ENCODE data around the gene CPE.

The CPE gene

GRCh38 chr4:165515201-165515600, 136.4 kb downstream of the CPE start:
- TF ChIP-seq EZH2phosphoT487 (IDR thresholded peaks at IDR 0.05; ENCODE audit: borderline replicate concordance, low read length), result no peak
- TF ChIP-seq CTCF (IDR thresholded peaks at IDR 0.05; ENCODE audit: low read depth, low read length, poor library complexity, severe bottlenecking), result no peak
- no peaks in the 10 kb centered on the region for H3K36me3 ChIP-seq (ENCODE audit: control insufficient read depth, low read length)
- no peaks in the 10 kb centered on the region for H3K79me2 ChIP-seq (ENCODE audit: control insufficient read depth, low read length)
- no peak overlapping the region for H3K4me2 ChIP-seq (ENCODE audit: low read length)
- H4K20me1 ChIP-seq (ENCODE audit: control insufficient read depth, insufficient read depth, low read depth, low read length), result no peaks in the 10 kb centered on the region
- H3K9me2 ChIP-seq (replicated peaks; ENCODE audit: control insufficient read depth, low read length), result no peaks in the 10 kb centered on the region
- no peak overlapping the region for H3K27ac ChIP-seq (ENCODE audit: low read depth, low read length)
- H3K4me1 ChIP-seq (ENCODE audit: control insufficient read depth, low read length), result no peaks in the 10 kb centered on the region
- no peaks in the 10 kb centered on the region; the same call in 1 of the 2 replicates for H3K27me3 ChIP-seq (ENCODE audit: control insufficient read depth, low read length)
- no peak overlapping the region for H3K4me3 ChIP-seq (ENCODE audit: low read length)
- no peaks in the 10 kb centered on the region for H3F3A ChIP-seq (ENCODE audit: control insufficient read depth, insufficient read depth)
- no peaks in the 10 kb centered on the region for H3K9me3 ChIP-seq (ENCODE audit: control insufficient read depth, insufficient read depth, low read length)

GRCh38 chr4:165516281-165516833, 137.5 kb downstream of the CPE start:
- Histone ChIP-seq H3K4me2 (ENCODE audit: low read length) (no peak overlapping the region), H4K20me1 (ENCODE audit: control insufficient read depth, insufficient read depth, low read depth, low read length) (no peaks in the 10 kb centered on the region), H3K27ac (ENCODE audit: low read depth, low read length) (no peak overlapping the region), H3K4me3 (ENCODE audit: low read length) (no peak overlapping the region), H3K9me2 (replicated peaks; ENCODE audit: control insufficient read depth, low read length) (no peaks in the 10 kb centered on the region), H3F3A (ENCODE audit: control insufficient read depth, insufficient read depth) (no peaks in the 10 kb centered on the region), H3K9me3 (ENCODE audit: control insufficient read depth, insufficient read depth, low read length) (no peaks in the 10 kb centered on the region), H3K4me1 (ENCODE audit: control insufficient read depth, low read length) (no peaks in the 10 kb centered on the region), H3K79me2 (ENCODE audit: control insufficient read depth, low read length) (no peaks in the 10 kb centered on the region), H3K27me3 (ENCODE audit: control insufficient read depth, low read length) (no peaks in the 10 kb centered on the region; the same call in 1 of the 2 replicates), H3K36me3 (ENCODE audit: control insufficient read depth, low read length) (no peaks in the 10 kb centered on the region)
- TF ChIP-seq CTCF (IDR thresholded peaks at IDR 0.05; ENCODE audit: low read depth, low read length, poor library complexity, severe bottlenecking), result no peak
- no peak for TF ChIP-seq EZH2phosphoT487 (IDR thresholded peaks at IDR 0.05; ENCODE audit: borderline replicate concordance, low read length)

- Histone ChIP-seq H3K4me3 (ENCODE audit: low read length) (no peak overlapping the region), H3F3A (ENCODE audit: control insufficient read depth, insufficient read depth) (no peaks in the 10 kb centered on the region), H3K4me1 (ENCODE audit: control insufficient read depth, low read length) (no peaks in the 10 kb centered on the region), H3K27me3 (ENCODE audit: control insufficient read depth, low read length) (no peaks in the 10 kb centered on the region; the same call in 1 of the 2 replicates), H3K79me2 (ENCODE audit: control insufficient read depth, low read length) (no peaks in the 10 kb centered on the region), H3K27ac (ENCODE audit: low read depth, low read length) (no peak overlapping the region), H3K9me3 (ENCODE audit: control insufficient read depth, insufficient read depth, low read length) (no peaks in the 10 kb centered on the region), H3K4me2 (ENCODE audit: low read length) (no peak overlapping the region), H4K20me1 (ENCODE audit: control insufficient read depth, insufficient read depth, low read depth, low read length) (no peaks in the 10 kb centered on the region), H3K36me3 (ENCODE audit: control insufficient read depth, low read length) (no peaks in the 10 kb centered on the region), H3K9me2 (replicated peaks; ENCODE audit: control insufficient read depth, low read length) (no peaks in the 10 kb centered on the region)
- TF ChIP-seq CTCF (IDR thresholded peaks at IDR 0.05; ENCODE audit: low read depth, low read length, poor library complexity, severe bottlenecking), result no peak
- no peak for TF ChIP-seq EZH2phosphoT487 (IDR thresholded peaks at IDR 0.05; ENCODE audit: borderline replicate concordance, low read length)
Observed at GRCh38 chr4:165517216-165517615, 138.4 kb downstream of the CPE start.
